SK-N-SH (cell line): ENCODE data around the gene CARD14. TPM values are rescaled to one million over a fixed set of nuclear protein-coding genes. Genes with fewer than 3 reads are reported as not detected.

Source experiments
- CTCF ChIA-PET: fragments of 300-600, 350-600 bp; formaldehyde crosslinking; extraction: SDS; loops from one replicate; lab custom pipeline; 2021; lab: Yijun Ruan, JAX
- POLR2A ChIA-PET: fragments of 350-600 bp; sonication (Branson Sonifier 250); formaldehyde crosslinking; extraction: SDS; loops from one replicate; lab custom pipeline; 2020; ENCODE audit warnings: antibody characterized with exemption, inconsistent platforms; lab: Yijun Ruan, JAX
- DNase-seq: peaks from one replicate; pipeline ENCODE4 v3.0.0; 2012
- H2AFZ ChIP-seq: fragments of 200-600 bp; sonication (generic); 2 replicates; pipeline ENCODE4 v1.8.1; 2016; ENCODE audit warnings: antibody characterized with exemption, mild to moderate bottlenecking, low read depth
- H3F3A ChIP-seq: fragments of 200-600 bp; sonication (generic); replicated peaks from 2 replicates; pipeline ENCODE3; 2016; ENCODE audit warnings: antibody characterized with exemption, mild to moderate bottlenecking; ENCODE audit not compliant: insufficient read depth
- H3K27ac ChIP-seq, 2 experiments: fragments of 200-500 bp in 1 of 2; fragments of 200-600 bp in 1 of 2; sonication (Bioruptor generic) in 1 of 2; sonication (generic), shearing (Covaris generic) in 1 of 2; 2 replicates each; pipeline versions ENCODE4 v1.5.1 to v1.6.1; 2014 to 2016; ENCODE audit warnings: low read depth in 2 of 2, inconsistent platforms in 1 of 2, low read length in 1 of 2, mild to moderate bottlenecking in 1 of 2, mixed read lengths in 1 of 2
- H3K27me3 ChIP-seq: fragments of 200-600 bp; sonication (generic), shearing (Covaris generic); 2 replicates; pipeline ENCODE4 v1.6.1; 2016; ENCODE audit warnings: mixed run types; ENCODE audit not compliant: insufficient read depth
- H3K36me3 ChIP-seq, 2 experiments: fragments of 200-500 bp in 1 of 2; fragments of 200-600 bp in 1 of 2; sonication (Bioruptor generic) in 1 of 2; sonication (generic) in 1 of 2; replicated peaks in 1 of 2; 2 replicates each; pipeline versions ENCODE3 to v1.5.1; 2014 to 2016; ENCODE audit warnings: low read length in 1 of 2, mild to moderate bottlenecking in 1 of 2; ENCODE audit not compliant: insufficient read depth in 2 of 2, control insufficient read depth in 1 of 2
- H3K4me1 ChIP-seq, 2 experiments: fragments of 200-500 bp in 1 of 2; fragments of 200-600 bp in 1 of 2; sonication (Bioruptor generic) in 1 of 2; sonication (generic), shearing (Covaris generic) in 1 of 2; 2 replicates each; pipeline versions ENCODE4 v1.5.1 to v1.6.1; 2014 to 2016; ENCODE audit warnings: low read depth in 1 of 2, low read length in 1 of 2, mixed run types in 1 of 2; ENCODE audit not compliant: insufficient read depth in 2 of 2, control insufficient read depth in 1 of 2
- H3K4me2 ChIP-seq: fragments of 200-600 bp; sonication (generic), shearing (Covaris generic); 2 replicates; pipeline ENCODE4 v1.6.1; 2017; ENCODE audit warnings: mixed run types
- H3K4me3 ChIP-seq, 2 experiments: fragments of 200-500 bp in 1 of 2; fragments of 200-600 bp in 1 of 2; sonication (Bioruptor generic) in 1 of 2; sonication (generic), shearing (Covaris generic) in 1 of 2; 2 replicates each; pipeline versions ENCODE4 v1.5.1 to v1.8.1; 2014 to 2016; ENCODE audit warnings: low read depth in 2 of 2, inconsistent platforms in 1 of 2, low read length in 1 of 2, mild to moderate bottlenecking in 1 of 2, mixed read lengths in 1 of 2, moderate library complexity in 1 of 2
- H3K79me2 ChIP-seq: fragments of 200-600 bp; sonication (generic); 2 replicates; pipeline ENCODE4 v1.8.1; 2017; ENCODE audit warnings: mild to moderate bottlenecking; ENCODE audit not compliant: insufficient read depth
- H3K9ac ChIP-seq: fragments of 200-600 bp; sonication (generic); 2 replicates; pipeline ENCODE4 v1.6.1; 2017; ENCODE audit warnings: mixed run types
- H3K9me2 ChIP-seq: fragments of 200-600 bp; sonication (generic); 2 replicates; pipeline ENCODE4 v1.6.1; 2017; ENCODE audit warnings: mixed run types
- H3K9me3 ChIP-seq: fragments of 200-600 bp; sonication (generic); 2 replicates; pipeline ENCODE4 v1.6.1; 2017; ENCODE audit warnings: mixed run types, mild to moderate bottlenecking, moderate library complexity
- H4K20me1 ChIP-seq: fragments of 200-600 bp; sonication (generic); 2 replicates; pipeline ENCODE4 v1.6.1; 2017; ENCODE audit warnings: mild to moderate bottlenecking, mixed run types; ENCODE audit not compliant: insufficient read depth
- CHD2 ChIP-seq: fragments of 150-350 bp; IDR thresholded peaks from 2 replicates; pipeline ENCODE4 v1.6.1; 2018; ENCODE audit warnings: low read length; ENCODE audit not compliant: partially characterized antibody
- ELF1 ChIP-seq: IDR thresholded peaks from 2 replicates; pipeline ENCODE4 v1.4.0; 2012
- EP300 ChIP-seq, 2 experiments: IDR thresholded peaks; 2 replicates each; pipeline versions ENCODE4 v1.4.0 to v1.6.1; 2012; ENCODE audit warnings: borderline replicate concordance in 1 of 2, low read depth in 1 of 2, low read length in 1 of 2
- EZH2phosphoT487 ChIP-seq: fragments of 200-600 bp; sonication (generic); IDR thresholded peaks from 2 replicates; pipeline ENCODE4 v1.6.1; 2017; ENCODE audit warnings: low read depth, mixed run types, mild to moderate bottlenecking, antibody characterized with exemption, moderate library complexity, borderline replicate concordance
- FOSL2 ChIP-seq: IDR thresholded peaks from 2 replicates; pipeline ENCODE4 v1.4.0; 2012; ENCODE audit warnings: low read depth, mild to moderate bottlenecking, moderate library complexity, borderline replicate concordance
- FOXJ3 ChIP-seq: sonication (generic); formaldehyde crosslinking; IDR thresholded peaks from 2 replicates; pipeline ENCODE4 v1.5.1; 2020; ENCODE audit warnings: mild to moderate bottlenecking, missing genetic modification reagents
- FOXM1 ChIP-seq: IDR thresholded peaks from 2 replicates; pipeline ENCODE4 v1.4.0; 2012; ENCODE audit warnings: low read depth, mild to moderate bottlenecking
- GATA2 ChIP-seq: sonication (generic); formaldehyde crosslinking; IDR thresholded peaks from 2 replicates; pipeline ENCODE4 v1.5.0; 2020; ENCODE audit warnings: mild to moderate bottlenecking, missing genetic modification reagents
- JUND ChIP-seq: IDR thresholded peaks from 2 replicates; pipeline ENCODE4 v1.4.0; 2012
- MEF2A ChIP-seq: IDR thresholded peaks from 2 replicates; pipeline ENCODE4 v1.4.0; 2012; ENCODE audit warnings: low read depth, borderline replicate concordance
- MXI1 ChIP-seq: IDR thresholded peaks from 2 replicates; pipeline ENCODE4 v1.6.1; 2012; ENCODE audit warnings: mild to moderate bottlenecking, low read depth, low read length, improper control_type of control experiment
- NFIC ChIP-seq: IDR thresholded peaks from 2 replicates; pipeline ENCODE4 v1.4.0; 2012; ENCODE audit warnings: borderline replicate concordance
- NRF1 ChIP-seq: IDR thresholded peaks from 2 replicates; pipeline ENCODE4 v1.6.1; 2012; ENCODE audit warnings: low read depth, mild to moderate bottlenecking, low read length
- POLR2AphosphoS5 ChIP-seq: IDR thresholded peaks from 2 replicates; pipeline ENCODE4 v1.6.1; 2012; ENCODE audit warnings: low read depth, low read length
- RAD21 ChIP-seq: IDR thresholded peaks from 2 replicates; pipeline ENCODE4 v1.6.1; 2012; ENCODE audit warnings: mild to moderate bottlenecking, low read length
- RCOR1 ChIP-seq: fragments of 150-350 bp; IDR thresholded peaks from 2 replicates; pipeline ENCODE4 v1.6.1; 2017; ENCODE audit warnings: antibody characterized with exemption, low read length
- RFX5 ChIP-seq: IDR thresholded peaks from 2 replicates; pipeline ENCODE4 v1.6.1; 2012; ENCODE audit warnings: mild to moderate bottlenecking, improper control_type of control experiment, low read length
- RXRA ChIP-seq: IDR thresholded peaks from 2 replicates; pipeline ENCODE4 v1.4.0; 2012; ENCODE audit warnings: low read depth, mild to moderate bottlenecking, borderline replicate concordance
- TAF1 ChIP-seq: IDR thresholded peaks from 2 replicates; pipeline ENCODE4 v1.6.1; 2012; ENCODE audit warnings: low read depth, mild to moderate bottlenecking, low read length, moderate library complexity, borderline replicate concordance
- TCF12 ChIP-seq: IDR thresholded peaks from 2 replicates; pipeline ENCODE4 v1.4.0; 2012
- YY1 ChIP-seq: IDR thresholded peaks from 2 replicates; pipeline ENCODE4 v1.4.0; 2012; ENCODE audit warnings: low read depth, mild to moderate bottlenecking
- WGBS: methylation state at CpG from one replicate; pipeline ENCODE4 v1.1.6; 2017; ENCODE audit warnings: low lambda C conversion rate; 5-methylcytosine and 5-hydroxymethylcytosine counted together
- polyA plus RNA-seq, 3 experiments: library from polyadenylated mRNA; depleted of rRNA; stranded (reverse); fragments of >200 nt; gene quantifications; 2 replicates each; pipeline ENCODE4 v1.2.3, GENCODE V29; 2012
- TF ChIP-seq, protein P1 (sequence below): fragments of 200-600 bp; sonication (generic); IDR thresholded peaks from 2 replicates; pipeline ENCODE4 v1.6.1; 2017; ENCODE audit warnings: antibody characterized with exemption, mild to moderate bottlenecking, moderate library complexity
- TF ChIP-seq, protein P2 (sequence below): IDR thresholded peaks from 2 replicates; pipeline ENCODE4 v1.4.0; 2012; ENCODE audit warnings: low read depth, borderline replicate concordance
- TF ChIP-seq, protein P3 (sequence below): fragments of 150-350 bp; IDR thresholded peaks from 2 replicates; pipeline ENCODE4 v1.6.1; 2017; ENCODE audit warnings: antibody characterized with exemption, low read length, low read depth, borderline replicate concordance

Gene CARD14
- polyA plus RNA-seq, 1 of the 3 experiments (the other 2 are of a cell fraction) = 0.05 TPM

DNA sequence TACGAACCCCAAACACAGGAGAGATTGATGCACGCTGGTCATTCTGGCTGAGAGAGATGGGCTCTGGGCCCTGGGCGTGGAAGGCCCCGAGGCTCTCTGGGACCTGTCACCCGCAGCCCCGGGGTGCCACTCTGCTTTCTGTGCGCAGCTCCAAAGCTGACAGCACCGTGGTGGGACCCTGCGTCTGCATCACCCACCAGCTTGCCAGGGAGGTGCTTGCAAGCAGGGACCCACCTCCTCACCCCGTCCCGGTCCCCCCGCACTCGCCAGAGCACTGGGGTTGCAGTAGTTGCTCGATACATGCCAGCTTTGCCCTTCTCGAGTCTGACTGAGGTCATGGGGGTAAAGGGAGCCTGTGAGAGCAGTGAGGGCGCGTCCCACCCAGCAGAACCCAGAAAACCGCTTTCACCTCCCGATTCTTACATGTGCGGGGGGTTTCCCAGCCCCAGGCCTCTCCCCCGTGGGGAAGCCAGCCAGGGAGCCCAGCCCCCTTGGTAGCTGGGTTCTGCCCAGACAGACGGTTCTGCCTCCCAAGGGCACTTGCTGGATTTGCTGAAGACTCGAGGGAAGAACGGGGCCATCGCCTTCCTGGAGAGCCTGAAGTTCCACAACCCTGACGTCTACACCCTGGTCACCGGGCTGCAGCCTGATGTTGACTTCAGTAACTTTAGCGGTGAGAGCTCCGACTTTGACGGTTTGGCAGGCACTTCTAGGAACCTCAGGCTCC is 12.5 kb downstream of the CARD14 start:
- no peaks in the 10 kb centered on the region for H3K9me2 ChIP-seq
- H3K4me1 ChIP-seq = no peaks in the 10 kb centered on the region; a peak in 1 of 4 replicates
- no peaks in the 10 kb centered on the region for H3K36me3 ChIP-seq
- no peak overlapping the region for H3K27ac ChIP-seq
- WGBS = 67% methylated on average over 19 of the region's 30 CpGs
- no peak overlapping the region for H3K4me3 ChIP-seq
- no peaks in the 10 kb centered on the region for H3F3A ChIP-seq
- H3K9ac ChIP-seq = no peak overlapping the region
- no peak for DNase-seq
- H3K9me3 ChIP-seq = no peaks in the 10 kb centered on the region
- no peaks in the 10 kb centered on the region for H3K79me2 ChIP-seq
- no peaks in the 10 kb centered on the region for H3K27me3 ChIP-seq
- H2AFZ ChIP-seq = no peak overlapping the region
- TF ChIP-seq MEF2A (no peak), TCF12 (no peak), CHD2 (no peak), EZH2phosphoT487 (no peak), RCOR1 (no peak), RFX5 (no peak), FOSL2 (no peak), FOXJ3 (CRISPR knock-in tag) (no peak), YY1 (no peak), POLR2AphosphoS5 (no peak), TAF1 (no peak), JUND (no peak), RAD21 (no peak), RXRA (no peak), FOXM1 (no peak), MXI1 (no peak), EP300 (IDR thresholded peaks at IDR 0.05; ENCODE audit: borderline replicate concordance in 1 of 2, low read depth in 1 of 2, low read length in 1 of 2) (no peak), ELF1 (no peak)
- TF ChIP-seq, protein P1, sequence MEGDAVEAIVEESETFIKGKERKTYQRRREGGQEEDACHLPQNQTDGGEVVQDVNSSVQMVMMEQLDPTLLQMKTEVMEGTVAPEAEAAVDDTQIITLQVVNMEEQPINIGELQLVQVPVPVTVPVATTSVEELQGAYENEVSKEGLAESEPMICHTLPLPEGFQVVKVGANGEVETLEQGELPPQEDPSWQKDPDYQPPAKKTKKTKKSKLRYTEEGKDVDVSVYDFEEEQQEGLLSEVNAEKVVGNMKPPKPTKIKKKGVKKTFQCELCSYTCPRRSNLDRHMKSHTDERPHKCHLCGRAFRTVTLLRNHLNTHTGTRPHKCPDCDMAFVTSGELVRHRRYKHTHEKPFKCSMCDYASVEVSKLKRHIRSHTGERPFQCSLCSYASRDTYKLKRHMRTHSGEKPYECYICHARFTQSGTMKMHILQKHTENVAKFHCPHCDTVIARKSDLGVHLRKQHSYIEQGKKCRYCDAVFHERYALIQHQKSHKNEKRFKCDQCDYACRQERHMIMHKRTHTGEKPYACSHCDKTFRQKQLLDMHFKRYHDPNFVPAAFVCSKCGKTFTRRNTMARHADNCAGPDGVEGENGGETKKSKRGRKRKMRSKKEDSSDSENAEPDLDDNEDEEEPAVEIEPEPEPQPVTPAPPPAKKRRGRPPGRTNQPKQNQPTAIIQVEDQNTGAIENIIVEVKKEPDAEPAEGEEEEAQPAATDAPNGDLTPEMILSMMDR = no peak
- no peak overlapping the region for H3K4me2 ChIP-seq
- CTCF ChIA-PET = interaction anchor here (1.1 to 1.6 kb wide), 2 partner anchors 9 to 18 kb away, joined by 3 to 4 read pairs; no protein-coding TSS in a partner anchor
- H4K20me1 ChIP-seq = no peaks in the 10 kb centered on the region
- POLR2A ChIA-PET = no interaction called here

DNA sequence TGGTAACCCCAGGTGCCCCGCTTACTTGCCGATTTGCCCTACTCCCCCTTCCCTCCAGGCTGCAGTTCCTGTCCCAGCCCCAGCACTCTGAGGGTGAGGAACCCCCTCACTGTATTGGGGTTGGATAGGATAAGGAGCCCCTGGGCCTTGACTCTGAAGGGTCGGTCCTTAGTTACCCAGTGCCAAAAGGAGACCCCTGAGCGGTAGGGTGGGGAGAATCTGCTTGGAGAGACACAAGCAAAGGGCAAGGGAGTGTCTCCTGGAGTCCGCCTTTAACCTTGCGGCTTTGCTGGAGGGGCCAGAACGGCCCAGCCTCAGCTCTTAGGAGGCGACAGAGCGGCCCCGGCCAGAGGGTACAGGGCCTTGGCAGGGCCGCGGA is 13.0 kb downstream of the CARD14 start:
- POLR2A ChIA-PET = no interaction called here

More for the DNA sequence above, 13.0 kb downstream of the CARD14 start:
- H3K9me3 ChIP-seq = no peaks in the 10 kb centered on the region
- no peak overlapping the region for H3K4me2 ChIP-seq
- H3K36me3 ChIP-seq = no peaks in the 10 kb centered on the region
- TF ChIP-seq, protein P2, sequence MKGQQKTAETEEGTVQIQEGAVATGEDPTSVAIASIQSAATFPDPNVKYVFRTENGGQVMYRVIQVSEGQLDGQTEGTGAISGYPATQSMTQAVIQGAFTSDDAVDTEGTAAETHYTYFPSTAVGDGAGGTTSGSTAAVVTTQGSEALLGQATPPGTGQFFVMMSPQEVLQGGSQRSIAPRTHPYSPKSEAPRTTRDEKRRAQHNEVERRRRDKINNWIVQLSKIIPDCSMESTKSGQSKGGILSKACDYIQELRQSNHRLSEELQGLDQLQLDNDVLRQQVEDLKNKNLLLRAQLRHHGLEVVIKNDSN = no peak
- TF ChIP-seq NFIC (no peak), RAD21 (no peak), NRF1 (no peak), GATA2 (CRISPR knock-in tag) (no peak), EZH2phosphoT487 (no peak)
- TF ChIP-seq, protein P1 = no peak
- TF ChIP-seq, protein P3, sequence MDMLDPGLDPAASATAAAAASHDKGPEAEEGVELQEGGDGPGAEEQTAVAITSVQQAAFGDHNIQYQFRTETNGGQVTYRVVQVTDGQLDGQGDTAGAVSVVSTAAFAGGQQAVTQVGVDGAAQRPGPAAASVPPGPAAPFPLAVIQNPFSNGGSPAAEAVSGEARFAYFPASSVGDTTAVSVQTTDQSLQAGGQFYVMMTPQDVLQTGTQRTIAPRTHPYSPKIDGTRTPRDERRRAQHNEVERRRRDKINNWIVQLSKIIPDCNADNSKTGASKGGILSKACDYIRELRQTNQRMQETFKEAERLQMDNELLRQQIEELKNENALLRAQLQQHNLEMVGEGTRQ = no peak
- TF ChIP-seq, all 33 proteins: peak for 0
- Histone ChIP-seq H3K79me2 (no peaks in the 10 kb centered on the region), H3K27me3 (no peaks in the 10 kb centered on the region), H3F3A (no peaks in the 10 kb centered on the region), H3K4me1 (no peaks in the 10 kb centered on the region; a peak in 1 of 4 replicates), H4K20me1 (no peaks in the 10 kb centered on the region), H2AFZ (no peak overlapping the region), H3K9ac (no peak overlapping the region), H3K27ac (no peak overlapping the region), H3K9me2 (no peaks in the 10 kb centered on the region), H3K4me3 (no peak overlapping the region)
- CTCF ChIA-PET = interaction anchor here (1.0 to 1.1 kb wide), 2 partner anchors 9 to 244 kb away, joined by 3 to 4 read pairs; no protein-coding TSS in a partner anchor
- WGBS = 89% methylated on average over 12 of the region's 12 CpGs
- no peak for DNase-seq
